Measurements from ENCODE around the gene TSPAN18.

TSPAN18 gene

GRCh38 chr11:44969651-44970252 lies 243.0 kb downstream of the TSPAN18 start:
- no peak for DNase-seq

- DNase-seq, result peak; percentile 21
Observed at GRCh38 chr11:44970293-44970692, 243.5 kb downstream of the TSPAN18 start.

- no peak for DNase-seq
Observed at GRCh38 chr11:44971185-44971584, 244.4 kb downstream of the TSPAN18 start.

- DNase-seq, result no peak
Observed at GRCh38 chr11:44972746-44973435, 246.1 kb downstream of the TSPAN18 start.

- no peak for DNase-seq
Observed at GRCh38 chr11:44973632-44974401, 247.1 kb downstream of the TSPAN18 start.

- no peak for DNase-seq
Observed at GRCh38 chr11:44974402-44975000, 247.7 kb downstream of the TSPAN18 start.

GRCh38 chr11:44976576-44976975 lies 249.8 kb downstream of the TSPAN18 start:
- DNase-seq, result no peak

GRCh38 chr11:44977493-44977984 lies 250.8 kb downstream of the TSPAN18 start:
- no peak for DNase-seq

GRCh38 chr11:44978274-44978960 lies 251.7 kb downstream of the TSPAN18 start:
- no peak for DNase-seq

GRCh38 chr11:44978961-44979331 lies 252.2 kb downstream of the TSPAN18 start:
- DNase-seq, result no peak

GRCh38 chr11:44979543-44980399 lies 253.0 kb downstream of the TSPAN18 start:
- DNase-seq, result no peak

GRCh38 chr11:44980533-44981427 lies 254.0 kb downstream of the TSPAN18 start:
- DNase-seq, result no peak
